Measurements from ENCODE around the gene ELP4. TPM values are rescaled to one million over a fixed set of nuclear protein-coding genes. Genes with fewer than 3 reads are reported as not detected.

Gene ELP4
- total and polyA plus RNA-seq, 9 donors, result 12.0 to 18.8 (median 15.3) TPM

- no peaks in the 10 kb centered on the region for H3K36me3 ChIP-seq (ENCODE audit: control insufficient read depth, insufficient read depth, low read length)
- no peak overlapping the region for H3K4me3 ChIP-seq (ENCODE audit: low read length)
- peaks cover 34% of the 10 kb centered on the region for H3K27me3 ChIP-seq (ENCODE audit: control insufficient read depth, insufficient read depth, low read length)
- no peak for DNase-seq
- H3K9me3 ChIP-seq (replicated peaks; ENCODE audit: control insufficient read depth, low read depth, low read length), result no peaks in the 10 kb centered on the region
- WGBS (ENCODE audit: insufficient coverage), result 78% methylated on average over 7 of the region's 10 CpGs
- peaks cover 14% of the 10 kb centered on the region for H3K4me1 ChIP-seq (ENCODE audit: control insufficient read depth, insufficient read depth, low read length)
- no peak overlapping the region for H3K27ac ChIP-seq (ENCODE audit: low read length)
Observed at GRCh38 chr11:31793264-31793663, 283.7 kb downstream of the ELP4 start.

DNA sequence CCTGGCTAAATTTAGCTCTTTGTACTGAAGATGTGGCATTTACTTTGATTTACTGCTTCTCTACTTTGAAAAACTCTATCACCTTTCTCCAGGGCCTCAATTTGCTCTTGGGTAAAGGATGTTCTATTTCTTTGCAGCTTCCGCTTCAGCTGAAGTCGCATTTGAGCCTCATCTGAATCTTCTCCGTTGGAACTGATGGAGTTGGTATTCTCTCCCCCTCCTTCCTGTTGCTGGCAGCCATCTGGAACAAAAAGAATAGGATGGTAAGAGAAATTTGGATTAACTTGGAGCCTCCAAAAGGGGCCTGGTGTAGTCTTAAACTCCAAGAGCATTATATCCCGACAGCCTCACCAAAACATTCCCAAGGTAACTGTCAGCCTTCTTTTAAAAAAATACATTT is 285.0 kb downstream of the ELP4 start:
- WGBS (ENCODE audit: insufficient coverage), result no CpG with 5 or more reads among the region's 4 CpGs
- Histone ChIP-seq H3K27ac (ENCODE audit: low read length) (no peak overlapping the region), H3K9me3 (replicated peaks; ENCODE audit: control insufficient read depth, low read depth, low read length) (no peaks in the 10 kb centered on the region), H3K27me3 (ENCODE audit: control insufficient read depth, insufficient read depth, low read length) (peaks cover 47% of the 10 kb centered on the region), H3K4me1 (ENCODE audit: control insufficient read depth, insufficient read depth, low read length) (peaks cover 25% of the 10 kb centered on the region), H3K36me3 (ENCODE audit: control insufficient read depth, insufficient read depth, low read length) (no peaks in the 10 kb centered on the region), H3K4me3 (ENCODE audit: low read length) (no peak overlapping the region)
- no peak for DNase-seq

GRCh38 chr11:31795706-31796498 is 286.3 kb downstream of the ELP4 start:
- no peak for DNase-seq
- peaks cover 60% of the 10 kb centered on the region for H3K27me3 ChIP-seq (ENCODE audit: control insufficient read depth, insufficient read depth, low read length)
- H3K27ac ChIP-seq (ENCODE audit: low read length), result no peak overlapping the region
- H3K4me3 ChIP-seq (ENCODE audit: low read length), result no peak overlapping the region
- H3K36me3 ChIP-seq (ENCODE audit: control insufficient read depth, insufficient read depth, low read length), result no peaks in the 10 kb centered on the region
- WGBS (ENCODE audit: insufficient coverage), result 35% methylated on average over 13 of the region's 22 CpGs
- H3K9me3 ChIP-seq (replicated peaks; ENCODE audit: control insufficient read depth, low read depth, low read length), result no peaks in the 10 kb centered on the region
- peaks cover 27% of the 10 kb centered on the region for H3K4me1 ChIP-seq (ENCODE audit: control insufficient read depth, insufficient read depth, low read length)

GRCh38 chr11:31796499-31797189 is 287.1 kb downstream of the ELP4 start:
- Histone ChIP-seq H3K27ac (ENCODE audit: low read length) (no peak overlapping the region), H3K27me3 (ENCODE audit: control insufficient read depth, insufficient read depth, low read length) (peaks cover 68% of the 10 kb centered on the region), H3K36me3 (ENCODE audit: control insufficient read depth, insufficient read depth, low read length) (no peaks in the 10 kb centered on the region), H3K4me3 (ENCODE audit: low read length) (no peak overlapping the region), H3K9me3 (replicated peaks; ENCODE audit: control insufficient read depth, low read depth, low read length) (no peaks in the 10 kb centered on the region), H3K4me1 (ENCODE audit: control insufficient read depth, insufficient read depth, low read length) (peaks cover 27% of the 10 kb centered on the region)
- WGBS (ENCODE audit: insufficient coverage), result 14% methylated on average over 10 of the region's 19 CpGs
- no peak for DNase-seq

GRCh38 chr11:31797190-31798056 is 287.9 kb downstream of the ELP4 start:
- H3K27me3 ChIP-seq (ENCODE audit: control insufficient read depth, insufficient read depth, low read length), result peaks cover 69% of the 10 kb centered on the region
- H3K27ac ChIP-seq (ENCODE audit: low read length), result no peak overlapping the region
- H3K4me3 ChIP-seq (ENCODE audit: low read length), result no peak overlapping the region
- no peaks in the 10 kb centered on the region for H3K9me3 ChIP-seq (replicated peaks; ENCODE audit: control insufficient read depth, low read depth, low read length)
- no peak for DNase-seq
- 5% methylated on average over 15 of the region's 31 CpGs for WGBS (ENCODE audit: insufficient coverage)
- H3K4me1 ChIP-seq (ENCODE audit: control insufficient read depth, insufficient read depth, low read length), result peaks cover 27% of the 10 kb centered on the region
- no peaks in the 10 kb centered on the region for H3K36me3 ChIP-seq (ENCODE audit: control insufficient read depth, insufficient read depth, low read length)

DNA sequence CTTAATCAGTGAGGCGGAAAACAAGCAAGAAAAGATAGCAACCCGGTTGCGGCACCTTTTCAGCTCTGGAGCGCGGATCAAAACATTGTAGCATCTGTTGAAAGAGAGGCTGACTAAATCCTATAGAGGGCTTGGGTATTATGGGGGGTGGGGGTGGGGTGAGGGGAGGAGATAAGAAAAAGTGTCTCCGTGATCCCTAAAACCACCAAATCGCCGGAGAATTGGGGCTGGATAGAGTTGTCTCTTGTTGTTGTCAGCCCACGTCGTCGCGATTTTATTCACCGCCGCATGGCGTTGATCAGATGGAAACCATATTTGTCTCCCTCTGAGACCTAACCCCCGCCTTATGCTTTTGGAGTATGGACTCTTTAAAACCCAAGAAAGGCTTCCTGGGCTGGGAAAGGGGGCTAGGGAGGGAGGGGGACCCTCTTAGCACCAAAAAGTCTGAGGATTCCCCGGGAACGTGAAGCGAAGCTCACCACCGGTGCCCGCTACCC is 288.5 kb downstream of the ELP4 start:
- Histone ChIP-seq H3K27ac (ENCODE audit: low read length) (no peak overlapping the region), H3K36me3 (ENCODE audit: control insufficient read depth, insufficient read depth, low read length) (no peaks in the 10 kb centered on the region), H3K4me3 (ENCODE audit: low read length) (no peak overlapping the region), H3K27me3 (ENCODE audit: control insufficient read depth, insufficient read depth, low read length) (peaks cover 76% of the 10 kb centered on the region), H3K4me1 (ENCODE audit: control insufficient read depth, insufficient read depth, low read length) (peaks cover 27% of the 10 kb centered on the region), H3K9me3 (replicated peaks; ENCODE audit: control insufficient read depth, low read depth, low read length) (no peaks in the 10 kb centered on the region)
- DNase-seq, result no peak
- WGBS (ENCODE audit: insufficient coverage), result 2% methylated on average over 5 of the region's 21 CpGs

- Histone ChIP-seq H3K27me3 (ENCODE audit: control insufficient read depth, insufficient read depth, low read length) (peaks cover 77% of the 10 kb centered on the region), H3K27ac (ENCODE audit: low read length) (no peak overlapping the region), H3K36me3 (ENCODE audit: control insufficient read depth, insufficient read depth, low read length) (no peaks in the 10 kb centered on the region), H3K4me1 (ENCODE audit: control insufficient read depth, insufficient read depth, low read length) (peaks cover 27% of the 10 kb centered on the region), H3K9me3 (replicated peaks; ENCODE audit: control insufficient read depth, low read depth, low read length) (no peaks in the 10 kb centered on the region), H3K4me3 (ENCODE audit: low read length) (no peak overlapping the region)
- DNase-seq, result no peak
- 1% methylated on average over 45 of the region's 60 CpGs for WGBS (ENCODE audit: insufficient coverage)
Observed at GRCh38 chr11:31798554-31799434, 289.2 kb downstream of the ELP4 start.

GRCh38 chr11:31799435-31800397 is 290.1 kb downstream of the ELP4 start:
- Histone ChIP-seq H3K27ac (ENCODE audit: low read length) (no peak overlapping the region), H3K4me1 (ENCODE audit: control insufficient read depth, insufficient read depth, low read length) (peaks cover 34% of the 10 kb centered on the region), H3K4me3 (ENCODE audit: low read length) (no peak overlapping the region), H3K9me3 (replicated peaks; ENCODE audit: control insufficient read depth, low read depth, low read length) (no peaks in the 10 kb centered on the region), H3K27me3 (ENCODE audit: control insufficient read depth, insufficient read depth, low read length) (peaks cover 87% of the 10 kb centered on the region), H3K36me3 (ENCODE audit: control insufficient read depth, insufficient read depth, low read length) (no peaks in the 10 kb centered on the region)
- no peak for DNase-seq
- WGBS (ENCODE audit: insufficient coverage), result under 1% methylated on average over 28 of the region's 48 CpGs

Data from muscle of leg (tissue), 11 donors.